WTC11 (cell line): ENCODE data around the gene NKAIN2. TPM values are rescaled to one million over a fixed set of nuclear protein-coding genes. Genes with fewer than 3 reads are reported as not detected.

Source experiments
- ATAC-seq: fragments of 200-7000 bp; cut with Tn5 transposase; 2 replicates; pipeline ENCODE4 v1.10.0; 2021; ENCODE audit warnings: mild to moderate bottlenecking, moderate library complexity
- CTCF ChIA-PET: fragments of 300-600 bp; sonication (Branson Sonifier 250); formaldehyde crosslinking; loops from one replicate; lab custom pipeline; 2021; ENCODE audit warnings: antibody characterized with exemption; lab: Charles Lee
- POLR2A ChIA-PET: fragments of 350-600 bp; sonication (Branson Sonifier 250); formaldehyde crosslinking; loops from one replicate; lab custom pipeline; 2021; ENCODE audit warnings: antibody characterized with exemption; lab: Charles Lee
- DNase-seq: peaks from one replicate; pipeline ENCODE4 v3.0.0; 2021; ENCODE audit warnings: low spot score
- H3K27ac Mint-ChIP-seq: 2 replicates; pipeline ENCODE4 v1.8.0; 2021; ENCODE audit warnings: mixed read lengths
- H3K27me3 Mint-ChIP-seq: 2 replicates; pipeline ENCODE4 v1.8.0; 2021; ENCODE audit warnings: low read depth, mild to moderate bottlenecking, moderate library complexity, mixed read lengths
- H3K36me3 Mint-ChIP-seq: 2 replicates; pipeline ENCODE4 v1.8.0; 2021; ENCODE audit warnings: mixed read lengths
- H3K4me1 Mint-ChIP-seq: 2 replicates; pipeline ENCODE4 v1.8.0; 2022; ENCODE audit warnings: mixed read lengths
- H3K4me3 Mint-ChIP-seq: 2 replicates; pipeline ENCODE4 v1.8.0; 2021; ENCODE audit warnings: mild to moderate bottlenecking, moderate library complexity, mixed read lengths
- H3K9me3 Mint-ChIP-seq: 2 replicates; pipeline ENCODE4 v1.8.0; 2021; ENCODE audit warnings: mixed read lengths
- CBFB ChIP-seq: sonication (generic); formaldehyde crosslinking; IDR thresholded peaks from 2 replicates; pipeline ENCODE4 v1.8.1; 2022; ENCODE audit warnings: mild to moderate bottlenecking, low read depth, missing genetic modification reagents
- FOXP1 ChIP-seq: sonication (generic); formaldehyde crosslinking; IDR thresholded peaks from 2 replicates; pipeline ENCODE4 v1.8.0; 2022; ENCODE audit warnings: missing genetic modification reagents, mild to moderate bottlenecking, moderate library complexity, borderline replicate concordance
- NR1H2 ChIP-seq: sonication (generic); formaldehyde crosslinking; IDR thresholded peaks from 2 replicates; pipeline ENCODE4 v1.9.0; 2021; ENCODE audit warnings: mild to moderate bottlenecking, moderate library complexity, missing genetic modification reagents
- OVOL2 ChIP-seq: fragments of 250-450 bp; sonication (Bioruptor Pico); IDR thresholded peaks from 2 replicates; pipeline ENCODE4 v1.9.0; 2021; ENCODE audit warnings: mild to moderate bottlenecking, borderline replicate concordance
- RELA ChIP-seq: sonication (generic); formaldehyde crosslinking; IDR thresholded peaks from 2 replicates; pipeline ENCODE4 v1.8.1; 2022; ENCODE audit warnings: missing genetic modification reagents, mild to moderate bottlenecking, borderline replicate concordance
- ZNF396 ChIP-seq: fragments of 250-450 bp; sonication (Bioruptor Pico); IDR thresholded peaks from 2 replicates; pipeline ENCODE4 v1.8.0; 2021; ENCODE audit warnings: mild to moderate bottlenecking, moderate library complexity, borderline replicate concordance
- total RNA-seq: library from RNA; stranded (reverse); gene quantifications from 3 replicates; pipeline ENCODE4 v1.2.3, GENCODE V29; 2021
- TF ChIP-seq, protein P1 (sequence below): sonication (generic); formaldehyde crosslinking; IDR thresholded peaks from 2 replicates; pipeline ENCODE4 v1.8.1; 2022; ENCODE audit warnings: low read depth, missing genetic modification reagents, borderline replicate concordance
- TF ChIP-seq, protein P2 (sequence below): sonication (generic); formaldehyde crosslinking; IDR thresholded peaks from 2 replicates; pipeline ENCODE4 v1.8.1; 2023; ENCODE audit warnings: mild to moderate bottlenecking, missing genetic modification reagents, borderline replicate concordance
- TF ChIP-seq, protein P3 (sequence below): fragments of 250-450 bp; sonication (Bioruptor Pico); IDR thresholded peaks from 2 replicates; pipeline ENCODE4 v1.9.0; 2021; ENCODE audit warnings: mild to moderate bottlenecking
- TF ChIP-seq, protein P4 (sequence below): fragments of 250-450 bp; sonication (Bioruptor Pico); IDR thresholded peaks from 2 replicates; pipeline ENCODE4 v1.9.0; 2021; ENCODE audit warnings: mild to moderate bottlenecking, borderline replicate concordance
- TF ChIP-seq, protein P5 (sequence below): sonication (generic); formaldehyde crosslinking; IDR thresholded peaks from 2 replicates; pipeline ENCODE4 v1.8.1; 2022; ENCODE audit warnings: missing genetic modification reagents, borderline replicate concordance

NKAIN2 gene
- total RNA-seq, 1 experiment from 2014 or later = 0.33 TPM

DNA sequence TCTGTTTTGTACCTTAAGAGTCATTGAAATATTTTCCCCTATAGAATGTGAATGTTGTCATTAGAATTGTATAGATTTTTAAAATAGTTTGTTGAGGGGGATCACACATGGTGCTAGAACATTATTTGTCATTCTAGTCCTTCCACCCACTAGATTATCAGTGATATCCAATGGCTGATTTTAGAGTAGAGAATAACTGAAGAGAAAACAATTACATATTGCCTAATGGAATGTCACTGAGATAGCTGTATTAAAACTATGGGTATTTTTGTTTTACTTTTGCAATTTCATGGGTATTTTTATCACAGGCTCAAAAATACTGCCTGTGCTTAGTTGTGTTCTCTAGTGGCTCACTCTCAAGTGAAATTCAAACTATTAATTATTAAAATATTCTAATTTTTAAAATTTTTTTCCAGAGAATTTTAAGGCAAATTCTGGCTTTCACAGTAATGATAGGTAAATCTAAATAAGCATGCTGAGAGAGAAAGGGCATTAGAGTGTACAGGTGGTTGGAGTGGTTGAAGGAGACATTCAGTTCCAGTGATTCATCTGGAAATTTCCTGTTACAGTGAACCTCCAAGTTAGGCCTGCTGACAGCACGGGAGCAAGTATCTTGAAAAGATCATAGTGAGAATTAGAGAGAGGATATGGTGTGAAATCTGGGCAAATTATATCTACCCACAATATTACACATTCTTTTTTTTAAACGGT lies 399.6 kb downstream of the NKAIN2 start (continued):
- TF ChIP-seq, protein P1, sequence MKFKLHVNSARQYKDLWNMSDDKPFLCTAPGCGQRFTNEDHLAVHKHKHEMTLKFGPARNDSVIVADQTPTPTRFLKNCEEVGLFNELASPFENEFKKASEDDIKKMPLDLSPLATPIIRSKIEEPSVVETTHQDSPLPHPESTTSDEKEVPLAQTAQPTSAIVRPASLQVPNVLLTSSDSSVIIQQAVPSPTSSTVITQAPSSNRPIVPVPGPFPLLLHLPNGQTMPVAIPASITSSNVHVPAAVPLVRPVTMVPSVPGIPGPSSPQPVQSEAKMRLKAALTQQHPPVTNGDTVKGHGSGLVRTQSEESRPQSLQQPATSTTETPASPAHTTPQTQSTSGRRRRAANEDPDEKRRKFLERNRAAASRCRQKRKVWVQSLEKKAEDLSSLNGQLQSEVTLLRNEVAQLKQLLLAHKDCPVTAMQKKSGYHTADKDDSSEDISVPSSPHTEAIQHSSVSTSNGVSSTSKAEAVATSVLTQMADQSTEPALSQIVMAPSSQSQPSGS = no peak
- no peak for TF ChIP-seq OVOL2 (CRISPR knock-in tag)
- TF ChIP-seq, protein P2, sequence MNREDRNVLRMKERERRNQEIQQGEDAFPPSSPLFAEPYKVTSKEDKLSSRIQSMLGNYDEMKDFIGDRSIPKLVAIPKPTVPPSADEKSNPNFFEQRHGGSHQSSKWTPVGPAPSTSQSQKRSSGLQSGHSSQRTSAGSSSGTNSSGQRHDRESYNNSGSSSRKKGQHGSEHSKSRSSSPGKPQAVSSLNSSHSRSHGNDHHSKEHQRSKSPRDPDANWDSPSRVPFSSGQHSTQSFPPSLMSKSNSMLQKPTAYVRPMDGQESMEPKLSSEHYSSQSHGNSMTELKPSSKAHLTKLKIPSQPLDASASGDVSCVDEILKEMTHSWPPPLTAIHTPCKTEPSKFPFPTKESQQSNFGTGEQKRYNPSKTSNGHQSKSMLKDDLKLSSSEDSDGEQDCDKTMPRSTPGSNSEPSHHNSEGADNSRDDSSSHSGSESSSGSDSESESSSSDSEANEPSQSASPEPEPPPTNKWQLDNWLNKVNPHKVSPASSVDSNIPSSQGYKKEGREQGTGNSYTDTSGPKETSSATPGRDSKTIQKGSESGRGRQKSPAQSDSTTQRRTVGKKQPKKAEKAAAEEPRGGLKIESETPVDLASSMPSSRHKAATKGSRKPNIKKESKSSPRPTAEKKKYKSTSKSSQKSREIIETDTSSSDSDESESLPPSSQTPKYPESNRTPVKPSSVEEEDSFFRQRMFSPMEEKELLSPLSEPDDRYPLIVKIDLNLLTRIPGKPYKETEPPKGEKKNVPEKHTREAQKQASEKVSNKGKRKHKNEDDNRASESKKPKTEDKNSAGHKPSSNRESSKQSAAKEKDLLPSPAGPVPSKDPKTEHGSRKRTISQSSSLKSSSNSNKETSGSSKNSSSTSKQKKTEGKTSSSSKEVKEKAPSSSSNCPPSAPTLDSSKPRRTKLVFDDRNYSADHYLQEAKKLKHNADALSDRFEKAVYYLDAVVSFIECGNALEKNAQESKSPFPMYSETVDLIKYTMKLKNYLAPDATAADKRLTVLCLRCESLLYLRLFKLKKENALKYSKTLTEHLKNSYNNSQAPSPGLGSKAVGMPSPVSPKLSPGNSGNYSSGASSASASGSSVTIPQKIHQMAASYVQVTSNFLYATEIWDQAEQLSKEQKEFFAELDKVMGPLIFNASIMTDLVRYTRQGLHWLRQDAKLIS (CRISPR knock-in tag) = no peak
- no peak for TF ChIP-seq ZNF396 (CRISPR knock-in tag)

DNA sequence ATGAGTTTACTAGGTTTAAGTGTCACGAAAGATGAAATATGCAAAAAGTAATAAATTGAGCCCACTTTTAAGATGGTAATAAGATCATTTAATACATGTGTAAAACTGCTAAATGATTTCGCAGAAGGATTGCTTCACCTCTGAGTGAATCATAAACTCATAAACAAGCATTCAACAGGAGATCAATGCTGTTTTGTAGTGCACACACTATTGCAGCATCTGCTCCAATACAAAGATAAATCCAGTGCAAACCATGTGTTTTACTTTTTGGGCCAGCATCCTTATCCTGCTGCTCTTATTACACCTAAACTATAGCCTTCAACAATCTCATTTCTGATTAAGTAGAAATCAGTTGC lies 400.1 kb downstream of the NKAIN2 start:
- no peaks in the 10 kb centered on the region for H3K4me1 Mint-ChIP-seq
- CTCF ChIA-PET = no interaction called here
- TF ChIP-seq NR1H2 (CRISPR knock-in tag) = no peak
- no peak for TF ChIP-seq RELA (CRISPR knock-in tag)
- TF ChIP-seq CBFB (CRISPR knock-in tag) = no peak
- TF ChIP-seq ZNF396 (CRISPR knock-in tag) = no peak
- TF ChIP-seq, protein P3, sequence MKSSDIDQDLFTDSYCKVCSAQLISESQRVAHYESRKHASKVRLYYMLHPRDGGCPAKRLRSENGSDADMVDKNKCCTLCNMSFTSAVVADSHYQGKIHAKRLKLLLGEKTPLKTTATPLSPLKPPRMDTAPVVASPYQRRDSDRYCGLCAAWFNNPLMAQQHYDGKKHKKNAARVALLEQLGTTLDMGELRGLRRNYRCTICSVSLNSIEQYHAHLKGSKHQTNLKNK = no peak
- TF ChIP-seq, protein P4, sequence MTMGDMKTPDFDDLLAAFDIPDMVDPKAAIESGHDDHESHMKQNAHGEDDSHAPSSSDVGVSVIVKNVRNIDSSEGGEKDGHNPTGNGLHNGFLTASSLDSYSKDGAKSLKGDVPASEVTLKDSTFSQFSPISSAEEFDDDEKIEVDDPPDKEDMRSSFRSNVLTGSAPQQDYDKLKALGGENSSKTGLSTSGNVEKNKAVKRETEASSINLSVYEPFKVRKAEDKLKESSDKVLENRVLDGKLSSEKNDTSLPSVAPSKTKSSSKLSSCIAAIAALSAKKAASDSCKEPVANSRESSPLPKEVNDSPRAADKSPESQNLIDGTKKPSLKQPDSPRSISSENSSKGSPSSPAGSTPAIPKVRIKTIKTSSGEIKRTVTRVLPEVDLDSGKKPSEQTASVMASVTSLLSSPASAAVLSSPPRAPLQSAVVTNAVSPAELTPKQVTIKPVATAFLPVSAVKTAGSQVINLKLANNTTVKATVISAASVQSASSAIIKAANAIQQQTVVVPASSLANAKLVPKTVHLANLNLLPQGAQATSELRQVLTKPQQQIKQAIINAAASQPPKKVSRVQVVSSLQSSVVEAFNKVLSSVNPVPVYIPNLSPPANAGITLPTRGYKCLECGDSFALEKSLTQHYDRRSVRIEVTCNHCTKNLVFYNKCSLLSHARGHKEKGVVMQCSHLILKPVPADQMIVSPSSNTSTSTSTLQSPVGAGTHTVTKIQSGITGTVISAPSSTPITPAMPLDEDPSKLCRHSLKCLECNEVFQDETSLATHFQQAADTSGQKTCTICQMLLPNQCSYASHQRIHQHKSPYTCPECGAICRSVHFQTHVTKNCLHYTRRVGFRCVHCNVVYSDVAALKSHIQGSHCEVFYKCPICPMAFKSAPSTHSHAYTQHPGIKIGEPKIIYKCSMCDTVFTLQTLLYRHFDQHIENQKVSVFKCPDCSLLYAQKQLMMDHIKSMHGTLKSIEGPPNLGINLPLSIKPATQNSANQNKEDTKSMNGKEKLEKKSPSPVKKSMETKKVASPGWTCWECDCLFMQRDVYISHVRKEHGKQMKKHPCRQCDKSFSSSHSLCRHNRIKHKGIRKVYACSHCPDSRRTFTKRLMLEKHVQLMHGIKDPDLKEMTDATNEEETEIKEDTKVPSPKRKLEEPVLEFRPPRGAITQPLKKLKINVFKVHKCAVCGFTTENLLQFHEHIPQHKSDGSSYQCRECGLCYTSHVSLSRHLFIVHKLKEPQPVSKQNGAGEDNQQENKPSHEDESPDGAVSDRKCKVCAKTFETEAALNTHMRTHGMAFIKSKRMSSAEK = no peak
- TF ChIP-seq, protein P5, sequence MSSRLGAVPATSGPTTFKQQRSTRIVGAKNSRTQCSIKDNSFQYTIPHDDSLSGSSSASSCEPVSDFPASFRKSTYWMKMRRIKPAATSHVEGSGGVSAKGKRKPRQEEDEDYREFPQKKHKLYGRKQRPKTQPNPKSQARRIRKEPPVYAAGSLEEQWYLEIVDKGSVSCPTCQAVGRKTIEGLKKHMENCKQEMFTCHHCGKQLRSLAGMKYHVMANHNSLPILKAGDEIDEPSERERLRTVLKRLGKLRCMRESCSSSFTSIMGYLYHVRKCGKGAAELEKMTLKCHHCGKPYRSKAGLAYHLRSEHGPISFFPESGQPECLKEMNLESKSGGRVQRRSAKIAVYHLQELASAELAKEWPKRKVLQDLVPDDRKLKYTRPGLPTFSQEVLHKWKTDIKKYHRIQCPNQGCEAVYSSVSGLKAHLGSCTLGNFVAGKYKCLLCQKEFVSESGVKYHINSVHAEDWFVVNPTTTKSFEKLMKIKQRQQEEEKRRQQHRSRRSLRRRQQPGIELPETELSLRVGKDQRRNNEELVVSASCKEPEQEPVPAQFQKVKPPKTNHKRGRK (CRISPR knock-in tag) = no peak
- no peak for TF ChIP-seq FOXP1 (CRISPR knock-in tag)
- TF ChIP-seq, all 79 proteins: peak for 0
- Mint-ChIP-seq H3K4me3 (no peak overlapping the region), H3K9me3 (no peaks in the 10 kb centered on the region), H3K27ac (no peak overlapping the region), H3K36me3 (no peaks in the 10 kb centered on the region), H3K27me3 (no peaks in the 10 kb centered on the region)
- ATAC-seq (no peak), DNase-seq (no peak)
- POLR2A ChIA-PET = no interaction called here
